Kidney epithelial cell (primary cell): ENCODE data around the gene TMEM233. TPM values are rescaled to one million over a fixed set of nuclear protein-coding genes. Genes with fewer than 3 reads are reported as not detected.

Experiments used
- DNase-seq: peaks from one replicate; pipeline ENCODE4 v3.0.0-alpha.2; 2010; ENCODE audit warnings: low read depth
- H3K27me3 ChIP-seq: 2 replicates; pipeline ENCODE4 v1.6.0; 2011; ENCODE audit warnings: low read length; ENCODE audit not compliant: control insufficient read depth, insufficient read depth
- H3K36me3 ChIP-seq: 2 replicates; pipeline ENCODE4 v1.5.1; 2011; ENCODE audit warnings: low read length; ENCODE audit not compliant: control insufficient read depth, insufficient read depth
- H3K4me3 ChIP-seq: 2 replicates; pipeline ENCODE4 v1.5.1; 2011; ENCODE audit warnings: low read depth, mild to moderate bottlenecking, control low read depth, low read length
- CTCF ChIP-seq: IDR thresholded peaks from 2 replicates; pipeline ENCODE4 v1.5.1; 2011; ENCODE audit warnings: mild to moderate bottlenecking, moderate library complexity, low read length, control low read depth, inconsistent platforms; ENCODE audit not compliant: insufficient read depth, poor library complexity, severe bottlenecking
- total RNA-seq: library from RNA; depleted of rRNA; stranded (reverse); fragments of >200 nt; gene quantifications from 2 replicates; pipeline ENCODE4 v1.2.3, GENCODE V29; 2015

TMEM233 gene
- total RNA-seq, 1 donor from 2014 or later, result 1.5 TPM

- no peak overlapping the region for H3K4me3 ChIP-seq
- TF ChIP-seq CTCF, result no peak
- no peak for DNase-seq
- H3K36me3 ChIP-seq, result no peaks in the 10 kb centered on the region
- no peaks in the 10 kb centered on the region for H3K27me3 ChIP-seq
Measured at GRCh38 chr12:119685375-119685774, 91.8 kb downstream of the TMEM233 start.

GRCh38 chr12:119686355-119686754 lies 92.8 kb downstream of the TMEM233 start:
- no peak for DNase-seq
- Histone ChIP-seq H3K27me3 (no peaks in the 10 kb centered on the region), H3K36me3 (no peaks in the 10 kb centered on the region), H3K4me3 (no peak overlapping the region)
- no peak for TF ChIP-seq CTCF

- no peak for DNase-seq
- no peaks in the 10 kb centered on the region for H3K27me3 ChIP-seq
- TF ChIP-seq CTCF, result no peak
- no peaks in the 10 kb centered on the region for H3K36me3 ChIP-seq
- H3K4me3 ChIP-seq, result no peak overlapping the region
Measured at GRCh38 chr12:119686776-119687175, 93.2 kb downstream of the TMEM233 start.

- H3K4me3 ChIP-seq, result no peak overlapping the region
- TF ChIP-seq CTCF, result no peak
Measured at GRCh38 chr12:119687406-119687805, 93.8 kb downstream of the TMEM233 start.

GRCh38 chr12:119687879-119688278 lies 94.3 kb downstream of the TMEM233 start:
- no peak for TF ChIP-seq CTCF
- Histone ChIP-seq H3K4me3 (no peak overlapping the region), H3K36me3 (no peaks in the 10 kb centered on the region), H3K27me3 (no peaks in the 10 kb centered on the region)
- DNase-seq, result no peak

More at GRCh38 chr12:119687406-119687805, 93.8 kb downstream of the TMEM233 start:
- DNase-seq, result no peak
- Histone ChIP-seq H3K27me3 (no peaks in the 10 kb centered on the region), H3K36me3 (no peaks in the 10 kb centered on the region)

- no peak for DNase-seq
- Histone ChIP-seq H3K27me3 (no peaks in the 10 kb centered on the region), H3K4me3 (no peak overlapping the region), H3K36me3 (no peaks in the 10 kb centered on the region)
- no peak for TF ChIP-seq CTCF
Measured at GRCh38 chr12:119689935-119690500, 96.4 kb downstream of the TMEM233 start.
